Tibial artery (tissue), 4 donors: ENCODE results near the gene TRAPPC12.
"Not testable (repeated sequence)": the region's sequence is repeated elsewhere in the genome, so short reads cannot be mapped to it uniquely, and the experiment has no call there.

ENCODE experiments used
- DNase-seq, 2 donors: peaks; one replicate each; pipeline ENCODE4 v3.0.0-alpha.2; 2019
- H3K27ac ChIP-seq, 2 donors: fragments of 200-600 bp; sonication (generic) in 1 of 2; 1 replicate in 1 of 2; 2 replicates in 1 of 2; pipeline ENCODE4 v1.5.1; 2018 to 2019; ENCODE audit warnings: mild to moderate bottlenecking in 1 of 2
- H3K27me3 ChIP-seq, 2 donors: fragments of 200-600 bp; sonication (generic) in 1 of 2; one replicate each; pipeline versions ENCODE4 v1.5.1 to v1.6.0; 2016 to 2019
- H3K36me3 ChIP-seq, 3 donors: fragments of 200-600 bp; sonication (generic) in 2 of 3; one replicate each; pipeline ENCODE4 v1.5.1; 2016 to 2019; ENCODE audit warnings: mild to moderate bottlenecking in 2 of 3
- H3K4me1 ChIP-seq, 4 donors: fragments of 200-600 bp; sonication (generic) in 2 of 4; 1 replicate in 3 of 4; 2 replicates in 1 of 4; pipeline ENCODE4 v1.5.1; 2016 to 2019
- H3K4me3 ChIP-seq, 2 donors: fragments of 200-600 bp; sonication (generic) in 1 of 2; 1 replicate in 1 of 2; 2 replicates in 1 of 2; pipeline ENCODE4 v1.5.1; 2018 to 2019; ENCODE audit warnings: mild to moderate bottlenecking in 2 of 2
- H3K9me3 ChIP-seq, 3 donors: fragments of 200-600 bp; sonication (generic) in 1 of 3; one replicate each; pipeline ENCODE4 v1.5.1; 2016 to 2019
- CTCF ChIP-seq, 2 experiments: fragments of 200-600 bp in 1 of 2; fragments of 450-650 bp in 1 of 2; IDR thresholded peaks; one replicate each; pipeline ENCODE4 v1.5.1; 2017 to 2019; ENCODE audit warnings: antibody characterized with exemption in 2 of 2, mild to moderate bottlenecking in 1 of 2, moderate library complexity in 1 of 2
- intact Hi-C: fragments of 100-400 bp; cut with DNase I; formaldehyde crosslinking; loops from one replicate; pipeline ENCODE4 v1.15.0; 2023; ENCODE audit warnings: low total_unique reads

Gene TRAPPC12

GRCh38 chr2:3357926-3358325 lies 21.6 kb upstream of the TRAPPC12 start:
- DNase-seq, result no peak
- peaks cover 7 to 10% (median 7%) of the 10 kb centered on the region in 3 donors for H3K36me3 ChIP-seq
- H3K4me1 ChIP-seq, result no peaks in the 10 kb centered on the region
- H3K27ac ChIP-seq, result no peak overlapping the region
- H3K27me3 ChIP-seq, result no peaks in the 10 kb centered on the region
- no peaks in the 10 kb centered on the region for H3K9me3 ChIP-seq
- no peak overlapping the region for H3K4me3 ChIP-seq
- no peak for TF ChIP-seq CTCF (IDR thresholded peaks at IDR 0.05)
- intact Hi-C loops, result no loop called here

GRCh38 chr2:3361518-3362389 lies 17.7 kb upstream of the TRAPPC12 start:
- no peaks in the 10 kb centered on the region for H3K36me3 ChIP-seq
- H3K27me3 ChIP-seq, result no peaks in the 10 kb centered on the region
- TF ChIP-seq CTCF (IDR thresholded peaks at IDR 0.05), result no peak
- H3K9me3 ChIP-seq, result no peaks in the 10 kb centered on the region
- no peak for DNase-seq
- H3K4me1 ChIP-seq, result no peaks in the 10 kb centered on the region
- no peak overlapping the region for H3K4me3 ChIP-seq
- no peak overlapping the region for H3K27ac ChIP-seq
- intact Hi-C loops, result no loop called here

- Histone ChIP-seq H3K4me3 (no peak overlapping the region), H3K9me3 (no peaks in the 10 kb centered on the region), H3K36me3 (no peaks in the 10 kb centered on the region), H3K4me1 (no peaks in the 10 kb centered on the region), H3K27me3 (no peaks in the 10 kb centered on the region), H3K27ac (no peak overlapping the region)
- DNase-seq, result no peak
- no peak for TF ChIP-seq CTCF (IDR thresholded peaks at IDR 0.05)
- intact Hi-C loops, result no loop called here
These were observed 14.3 kb upstream of the TRAPPC12 start for GRCh38 chr2:3365219-3365618.

GRCh38 chr2:3368261-3368722 lies 11.2 kb upstream of the TRAPPC12 start:
- no peak for DNase-seq
- intact Hi-C loops, result no loop called here
- no peak for TF ChIP-seq CTCF (IDR thresholded peaks at IDR 0.05)
- Histone ChIP-seq H3K27me3 (no peaks in the 10 kb centered on the region), H3K9me3 (no peaks in the 10 kb centered on the region), H3K36me3 (no peaks in the 10 kb centered on the region), H3K4me1 (no peaks in the 10 kb centered on the region), H3K4me3 (no peak overlapping the region), H3K27ac (no peak overlapping the region)

- DNase-seq, H3K9me3 ChIP-seq, H3K4me1 ChIP-seq, H3K36me3 ChIP-seq, H3K27ac ChIP-seq, H3K27me3 ChIP-seq, H3K4me3 ChIP-seq, intact Hi-C loops: not testable (repeated sequence)
These were observed 9.9 kb upstream of the TRAPPC12 start for GRCh38 chr2:3369340-3370181.

GRCh38 chr2:3376821-3377220 lies 2.7 kb upstream of the TRAPPC12 start:
- H3K27me3 ChIP-seq, result no peaks in the 10 kb centered on the region
- H3K27ac ChIP-seq, result no peak overlapping the region
- no peaks in the 10 kb centered on the region for H3K36me3 ChIP-seq
- TF ChIP-seq CTCF (IDR thresholded peaks at IDR 0.05), result no peak
- intact Hi-C loops, result no loop called here
- no peaks in the 10 kb centered on the region for H3K9me3 ChIP-seq
- H3K4me1 ChIP-seq, result peaks cover 0 to 36% (median 24%) of the 10 kb centered on the region in 4 donors
- H3K4me3 ChIP-seq, result peak overlapping the region; percentile 70 to 94
- DNase-seq, result no peak
